ENCODE results near the gene B2M.
"Not testable (repeated sequence)": the region's sequence is repeated elsewhere in the genome, so short reads cannot be mapped to it uniquely, and the experiment has no call there.

Gene B2M

DNA sequence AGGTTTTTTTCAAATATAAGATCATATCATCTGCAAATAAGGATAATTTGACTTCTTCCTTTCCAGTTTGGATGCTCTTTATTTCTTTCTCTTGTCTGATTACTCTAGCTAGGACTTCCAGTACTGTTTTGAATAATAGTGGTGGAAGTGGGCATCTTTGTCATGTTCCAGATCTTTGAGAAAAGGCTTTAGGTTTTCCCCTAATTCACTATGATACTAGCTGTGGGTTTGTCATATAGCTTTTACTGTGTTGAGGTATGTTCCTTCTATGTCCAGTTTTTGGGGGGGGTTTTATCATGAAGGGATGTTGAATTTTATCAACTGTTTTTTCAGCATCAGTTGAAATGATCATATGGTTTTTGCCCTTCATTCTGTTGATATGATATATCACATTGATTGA, 10.6 kb upstream of the B2M start:
- not testable (repeated sequence) for DNase-seq

DNA sequence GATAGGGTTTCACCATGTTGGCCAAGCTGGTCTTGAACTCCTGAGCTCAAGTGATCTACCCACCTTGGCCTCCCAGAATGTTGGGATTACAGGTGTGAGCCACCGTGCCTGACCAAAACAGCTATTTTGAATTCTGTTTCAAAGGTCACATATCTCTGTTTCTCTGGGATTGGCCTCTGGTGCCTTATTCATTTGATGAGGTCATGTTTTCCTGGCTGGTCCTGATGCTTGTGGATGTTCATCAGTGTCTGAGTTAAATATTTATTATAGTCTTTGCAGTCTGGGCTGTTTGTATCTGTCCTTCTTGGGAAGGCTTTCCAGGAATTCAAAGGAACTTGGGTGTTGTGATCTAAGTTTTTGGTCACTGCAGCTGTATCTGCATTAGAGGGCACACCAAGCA, 5.3 kb upstream of the B2M start:
- no peak for DNase-seq

DNA sequence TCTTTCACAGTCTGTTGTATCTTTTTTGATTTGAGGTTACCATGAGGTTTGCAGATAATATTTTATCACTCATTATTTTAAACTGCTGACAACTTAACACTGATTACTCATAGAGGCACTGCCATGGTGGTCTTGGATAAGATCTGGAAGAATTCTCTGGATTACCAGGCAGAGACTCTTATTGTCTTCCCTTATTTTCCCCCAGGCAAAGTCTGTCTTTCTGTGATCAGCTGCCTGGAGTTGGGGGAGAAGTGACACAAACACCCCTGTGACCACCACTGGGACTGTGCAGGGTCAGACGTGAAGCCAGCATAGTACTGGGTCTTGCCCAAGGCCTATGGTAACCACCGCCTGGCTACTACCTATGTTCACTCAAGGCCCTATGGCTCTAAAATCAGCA, 4.9 kb upstream of the B2M start:
- DNase-seq, result no peak

DNA sequence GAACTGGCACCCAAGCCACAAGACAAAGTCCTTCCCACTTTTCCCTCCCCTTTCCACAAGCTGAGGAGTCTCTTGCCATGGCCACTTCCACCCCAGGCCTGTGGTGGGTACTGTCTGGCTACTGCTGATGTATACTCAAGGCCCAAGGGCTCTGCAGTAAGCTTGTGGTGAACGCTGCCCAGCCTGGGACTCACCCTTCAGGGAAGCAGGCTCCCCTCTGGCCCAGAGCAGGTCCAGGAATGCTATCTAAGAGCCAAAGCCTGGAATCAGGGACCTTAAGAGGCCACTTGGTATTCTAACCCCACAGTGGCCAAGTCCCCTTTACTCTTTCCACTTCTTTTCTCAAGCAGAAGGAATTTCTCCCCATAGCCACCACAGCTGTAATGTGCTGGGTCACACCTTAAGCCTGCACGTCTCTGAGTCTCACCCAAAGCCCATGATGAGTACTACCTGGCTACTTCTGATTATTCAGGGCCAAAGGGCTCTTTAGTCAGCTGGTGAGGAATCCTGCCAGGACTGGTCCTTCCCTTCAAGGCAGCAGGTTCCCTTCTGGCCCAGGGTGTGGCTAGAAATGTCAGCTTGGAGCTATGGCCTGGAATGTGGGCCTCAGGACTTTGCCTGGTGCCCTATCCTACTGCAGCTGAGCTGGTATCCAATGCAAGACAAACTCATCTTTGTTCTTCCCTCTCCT, 4.2 kb upstream of the B2M start:
- no peak for DNase-seq

DNA sequence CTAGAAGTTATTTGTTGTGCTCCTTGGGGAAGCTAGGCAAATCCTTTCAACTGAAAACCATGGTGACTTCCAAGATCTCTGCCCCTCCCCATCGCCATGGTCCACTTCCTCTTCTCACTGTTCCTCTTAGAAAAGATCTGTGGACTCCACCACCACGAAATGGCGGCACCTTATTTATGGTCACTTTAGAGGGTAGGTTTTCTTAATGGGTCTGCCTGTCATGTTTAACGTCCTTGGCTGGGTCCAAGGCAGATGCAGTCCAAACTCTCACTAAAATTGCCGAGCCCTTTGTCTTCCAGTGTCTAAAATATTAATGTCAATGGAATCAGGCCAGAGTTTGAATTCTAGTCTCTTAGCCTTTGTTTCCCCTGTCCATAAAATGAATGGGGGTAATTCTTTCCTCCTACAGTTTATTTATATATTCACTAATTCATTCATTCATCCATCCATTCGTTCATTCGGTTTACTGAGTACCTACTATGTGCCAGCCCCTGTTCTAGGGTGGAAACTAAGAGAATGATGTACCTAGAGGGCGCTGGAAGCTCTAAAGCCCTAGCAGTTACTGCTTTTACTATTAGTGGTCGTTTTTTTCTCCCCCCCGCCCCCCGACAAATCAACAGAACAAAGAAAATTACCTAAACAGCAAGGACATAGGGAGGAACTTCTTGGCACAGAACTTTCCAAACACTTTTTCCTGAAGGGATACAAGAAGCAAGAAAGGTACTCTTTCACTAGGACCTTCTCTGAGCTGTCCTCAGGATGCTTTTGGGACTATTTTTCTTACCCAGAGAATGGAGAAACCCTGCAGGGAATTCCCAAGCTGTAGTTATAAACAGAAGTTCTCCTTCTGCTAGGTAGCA, 851 bp upstream of the B2M start:
- DNase-seq, result no peak

DNA sequence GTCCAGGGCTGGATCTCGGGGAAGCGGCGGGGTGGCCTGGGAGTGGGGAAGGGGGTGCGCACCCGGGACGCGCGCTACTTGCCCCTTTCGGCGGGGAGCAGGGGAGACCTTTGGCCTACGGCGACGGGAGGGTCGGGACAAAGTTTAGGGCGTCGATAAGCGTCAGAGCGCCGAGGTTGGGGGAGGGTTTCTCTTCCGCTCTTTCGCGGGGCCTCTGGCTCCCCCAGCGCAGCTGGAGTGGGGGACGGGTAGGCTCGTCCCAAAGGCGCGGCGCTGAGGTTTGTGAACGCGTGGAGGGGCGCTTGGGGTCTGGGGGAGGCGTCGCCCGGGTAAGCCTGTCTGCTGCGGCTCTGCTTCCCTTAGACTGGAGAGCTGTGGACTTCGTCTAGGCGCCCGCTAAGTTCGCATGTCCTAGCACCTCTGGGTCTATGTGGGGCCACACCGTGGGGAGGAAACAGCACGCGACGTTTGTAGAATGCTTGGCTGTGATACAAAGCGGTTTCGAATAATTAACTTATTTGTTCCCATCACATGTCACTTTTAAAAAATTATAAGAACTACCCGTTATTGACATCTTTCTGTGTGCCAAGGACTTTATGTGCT, 527 bp downstream of the B2M start:
- DNase-seq, result peak; percentile 76

DNA sequence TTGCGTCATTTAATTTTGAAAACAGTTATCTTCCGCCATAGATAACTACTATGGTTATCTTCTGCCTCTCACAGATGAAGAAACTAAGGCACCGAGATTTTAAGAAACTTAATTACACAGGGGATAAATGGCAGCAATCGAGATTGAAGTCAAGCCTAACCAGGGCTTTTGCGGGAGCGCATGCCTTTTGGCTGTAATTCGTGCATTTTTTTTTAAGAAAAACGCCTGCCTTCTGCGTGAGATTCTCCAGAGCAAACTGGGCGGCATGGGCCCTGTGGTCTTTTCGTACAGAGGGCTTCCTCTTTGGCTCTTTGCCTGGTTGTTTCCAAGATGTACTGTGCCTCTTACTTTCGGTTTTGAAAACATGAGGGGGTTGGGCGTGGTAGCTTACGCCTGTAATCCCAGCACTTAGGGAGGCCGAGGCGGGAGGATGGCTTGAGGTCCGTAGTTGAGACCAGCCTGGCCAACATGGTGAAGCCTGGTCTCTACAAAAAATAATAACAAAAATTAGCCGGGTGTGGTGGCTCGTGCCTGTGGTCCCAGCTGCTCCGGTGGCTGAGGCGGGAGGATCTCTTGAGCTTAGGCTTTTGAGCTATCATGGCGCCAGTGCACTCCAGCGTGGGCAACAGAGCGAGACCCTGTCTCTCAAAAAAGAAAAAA, 1.2 kb downstream of the B2M start:
- peak; percentile 46 for DNase-seq

DNA sequence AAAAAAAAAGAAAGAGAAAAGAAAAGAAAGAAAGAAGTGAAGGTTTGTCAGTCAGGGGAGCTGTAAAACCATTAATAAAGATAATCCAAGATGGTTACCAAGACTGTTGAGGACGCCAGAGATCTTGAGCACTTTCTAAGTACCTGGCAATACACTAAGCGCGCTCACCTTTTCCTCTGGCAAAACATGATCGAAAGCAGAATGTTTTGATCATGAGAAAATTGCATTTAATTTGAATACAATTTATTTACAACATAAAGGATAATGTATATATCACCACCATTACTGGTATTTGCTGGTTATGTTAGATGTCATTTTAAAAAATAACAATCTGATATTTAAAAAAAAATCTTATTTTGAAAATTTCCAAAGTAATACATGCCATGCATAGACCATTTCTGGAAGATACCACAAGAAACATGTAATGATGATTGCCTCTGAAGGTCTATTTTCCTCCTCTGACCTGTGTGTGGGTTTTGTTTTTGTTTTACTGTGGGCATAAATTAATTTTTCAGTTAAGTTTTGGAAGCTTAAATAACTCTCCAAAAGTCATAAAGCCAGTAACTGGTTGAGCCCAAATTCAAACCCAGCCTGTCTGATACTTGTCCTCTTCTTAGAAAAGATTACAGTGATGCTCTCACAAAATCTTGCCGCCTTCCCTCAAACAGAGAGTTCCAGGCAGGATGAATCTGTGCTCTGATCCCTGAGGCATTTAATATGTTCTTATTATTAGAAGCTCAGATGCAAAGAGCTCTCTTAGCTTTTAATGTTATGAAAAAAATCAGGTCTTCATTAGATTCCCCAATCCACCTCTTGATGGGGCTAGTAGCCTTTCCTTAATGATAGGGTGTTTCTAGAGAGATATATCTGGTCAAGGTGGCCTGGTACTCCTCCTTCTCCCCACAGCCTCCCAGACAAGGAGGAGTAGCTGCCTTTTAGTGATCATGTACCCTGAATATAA, 2.0 kb downstream of the B2M start:
- DNase-seq, result no peak

DNA sequence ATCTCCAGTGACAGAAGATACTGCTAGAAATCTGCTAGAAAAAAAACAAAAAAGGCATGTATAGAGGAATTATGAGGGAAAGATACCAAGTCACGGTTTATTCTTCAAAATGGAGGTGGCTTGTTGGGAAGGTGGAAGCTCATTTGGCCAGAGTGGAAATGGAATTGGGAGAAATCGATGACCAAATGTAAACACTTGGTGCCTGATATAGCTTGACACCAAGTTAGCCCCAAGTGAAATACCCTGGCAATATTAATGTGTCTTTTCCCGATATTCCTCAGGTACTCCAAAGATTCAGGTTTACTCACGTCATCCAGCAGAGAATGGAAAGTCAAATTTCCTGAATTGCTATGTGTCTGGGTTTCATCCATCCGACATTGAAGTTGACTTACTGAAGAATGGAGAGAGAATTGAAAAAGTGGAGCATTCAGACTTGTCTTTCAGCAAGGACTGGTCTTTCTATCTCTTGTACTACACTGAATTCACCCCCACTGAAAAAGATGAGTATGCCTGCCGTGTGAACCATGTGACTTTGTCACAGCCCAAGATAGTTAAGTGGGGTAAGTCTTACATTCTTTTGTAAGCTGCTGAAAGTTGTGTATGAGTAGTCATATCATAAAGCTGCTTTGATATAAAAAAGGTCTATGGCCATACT, 4.0 kb downstream of the B2M start:
- DNase-seq, result no peak

DNA sequence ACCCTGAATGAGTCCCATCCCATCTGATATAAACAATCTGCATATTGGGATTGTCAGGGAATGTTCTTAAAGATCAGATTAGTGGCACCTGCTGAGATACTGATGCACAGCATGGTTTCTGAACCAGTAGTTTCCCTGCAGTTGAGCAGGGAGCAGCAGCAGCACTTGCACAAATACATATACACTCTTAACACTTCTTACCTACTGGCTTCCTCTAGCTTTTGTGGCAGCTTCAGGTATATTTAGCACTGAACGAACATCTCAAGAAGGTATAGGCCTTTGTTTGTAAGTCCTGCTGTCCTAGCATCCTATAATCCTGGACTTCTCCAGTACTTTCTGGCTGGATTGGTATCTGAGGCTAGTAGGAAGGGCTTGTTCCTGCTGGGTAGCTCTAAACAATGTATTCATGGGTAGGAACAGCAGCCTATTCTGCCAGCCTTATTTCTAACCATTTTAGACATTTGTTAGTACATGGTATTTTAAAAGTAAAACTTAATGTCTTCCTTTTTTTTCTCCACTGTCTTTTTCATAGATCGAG, 4.5 kb downstream of the B2M start:
- no peak for DNase-seq

DNA sequence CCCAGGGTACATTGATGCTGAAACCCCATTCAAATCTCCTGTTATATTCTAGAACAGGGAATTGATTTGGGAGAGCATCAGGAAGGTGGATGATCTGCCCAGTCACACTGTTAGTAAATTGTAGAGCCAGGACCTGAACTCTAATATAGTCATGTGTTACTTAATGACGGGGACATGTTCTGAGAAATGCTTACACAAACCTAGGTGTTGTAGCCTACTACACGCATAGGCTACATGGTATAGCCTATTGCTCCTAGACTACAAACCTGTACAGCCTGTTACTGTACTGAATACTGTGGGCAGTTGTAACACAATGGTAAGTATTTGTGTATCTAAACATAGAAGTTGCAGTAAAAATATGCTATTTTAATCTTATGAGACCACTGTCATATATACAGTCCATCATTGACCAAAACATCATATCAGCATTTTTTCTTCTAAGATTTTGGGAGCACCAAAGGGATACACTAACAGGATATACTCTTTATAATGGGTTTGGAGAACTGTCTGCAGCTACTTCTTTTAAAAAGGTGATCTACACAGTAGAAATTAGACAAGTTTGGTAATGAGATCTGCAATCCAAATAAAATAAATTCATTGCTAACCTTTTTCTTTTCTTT, 5.8 kb downstream of the B2M start:
- no peak for DNase-seq

DNA sequence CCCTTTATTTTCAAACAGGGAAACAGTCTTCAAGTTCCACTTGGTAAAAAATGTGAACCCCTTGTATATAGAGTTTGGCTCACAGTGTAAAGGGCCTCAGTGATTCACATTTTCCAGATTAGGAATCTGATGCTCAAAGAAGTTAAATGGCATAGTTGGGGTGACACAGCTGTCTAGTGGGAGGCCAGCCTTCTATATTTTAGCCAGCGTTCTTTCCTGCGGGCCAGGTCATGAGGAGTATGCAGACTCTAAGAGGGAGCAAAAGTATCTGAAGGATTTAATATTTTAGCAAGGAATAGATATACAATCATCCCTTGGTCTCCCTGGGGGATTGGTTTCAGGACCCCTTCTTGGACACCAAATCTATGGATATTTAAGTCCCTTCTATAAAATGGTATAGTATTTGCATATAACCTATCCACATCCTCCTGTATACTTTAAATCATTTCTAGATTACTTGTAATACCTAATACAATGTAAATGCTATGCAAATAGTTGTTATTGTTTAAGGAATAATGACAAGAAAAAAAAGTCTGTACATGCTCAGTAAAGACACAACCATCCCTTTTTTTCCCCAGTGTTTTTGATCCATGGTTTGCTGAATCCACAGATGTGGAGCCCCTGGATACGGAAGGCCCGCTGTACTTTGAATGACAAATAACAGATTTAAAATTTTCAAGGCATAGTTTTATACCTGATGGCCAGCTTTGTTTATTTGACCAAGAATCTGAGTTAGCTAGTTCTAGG, 7.0 kb downstream of the B2M start:
- no peak for DNase-seq

DNA sequence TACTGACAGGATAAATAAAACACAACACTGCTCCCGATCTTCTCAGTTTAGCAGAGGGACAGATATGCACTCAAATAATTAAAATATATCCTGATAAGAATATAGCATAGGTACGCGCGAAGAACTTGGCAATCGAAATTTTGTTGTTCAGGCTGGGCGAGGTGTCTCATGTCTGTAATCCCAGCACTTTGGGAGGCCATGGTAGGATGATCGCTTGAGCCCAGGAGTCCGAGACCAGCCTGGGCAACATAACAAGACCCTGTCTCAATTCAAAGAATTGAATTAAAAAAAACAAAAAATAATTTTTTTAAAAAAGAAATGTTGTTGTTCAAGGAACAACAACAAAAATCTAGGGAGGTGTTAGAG, 7.6 kb downstream of the B2M start:
- no peak for DNase-seq

DNA sequence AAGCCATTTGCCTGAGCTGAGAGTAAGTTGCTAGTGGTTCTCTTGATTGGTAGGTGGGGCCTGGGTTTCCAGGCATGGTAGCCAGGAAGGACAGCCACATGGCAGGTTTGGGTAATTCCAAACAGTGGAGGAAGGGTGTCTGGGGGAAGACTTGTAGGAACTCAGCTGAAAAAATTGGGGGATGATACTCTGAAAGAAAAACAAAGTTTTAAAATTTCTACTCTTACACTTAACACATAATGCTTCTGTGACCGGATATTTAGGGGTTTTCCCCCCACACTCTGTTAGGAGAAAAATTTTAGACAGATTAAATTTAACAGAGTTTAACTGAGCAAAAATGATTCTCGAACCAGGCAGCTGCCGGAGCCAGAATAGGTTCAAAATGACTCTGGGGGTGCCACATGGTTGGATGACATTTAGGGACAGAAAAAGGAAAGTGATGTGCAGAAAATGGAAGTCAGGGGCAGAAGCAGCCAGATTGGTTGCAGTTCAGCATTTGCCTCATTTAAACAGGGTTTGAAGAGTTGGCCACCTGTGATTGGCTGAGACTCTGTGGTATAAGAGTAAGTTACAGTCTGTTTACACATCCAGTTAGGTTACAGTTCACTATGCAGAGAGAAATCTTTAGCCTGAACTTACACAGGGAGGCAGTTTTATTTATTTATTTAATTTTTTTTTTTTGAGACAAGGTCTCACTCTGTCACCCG, 8.1 kb downstream of the B2M start:
- DNase-seq, result no peak

DNA sequence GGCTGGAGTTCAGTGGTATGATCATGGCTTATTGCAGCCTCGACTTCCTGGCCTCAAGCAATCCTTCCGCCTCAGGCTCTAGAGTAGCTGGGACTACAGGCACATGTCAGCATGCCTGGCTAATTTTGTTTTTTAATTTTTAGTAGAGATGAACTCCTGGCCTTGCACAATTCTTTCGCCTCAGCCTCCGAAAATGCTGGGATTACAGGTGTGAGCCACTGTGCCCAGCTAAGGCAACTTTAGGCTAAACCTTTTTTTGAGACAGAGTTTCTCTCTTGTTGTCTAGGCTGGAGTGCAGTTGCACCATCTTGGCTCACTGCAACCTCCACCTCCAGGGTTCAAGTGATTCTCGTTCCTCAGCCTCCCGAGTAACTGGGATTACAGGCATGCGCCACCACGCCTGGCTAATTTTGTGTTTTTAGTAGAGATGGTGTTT, 8.7 kb downstream of the B2M start:
- DNase-seq, result not testable (repeated sequence)

DNA sequence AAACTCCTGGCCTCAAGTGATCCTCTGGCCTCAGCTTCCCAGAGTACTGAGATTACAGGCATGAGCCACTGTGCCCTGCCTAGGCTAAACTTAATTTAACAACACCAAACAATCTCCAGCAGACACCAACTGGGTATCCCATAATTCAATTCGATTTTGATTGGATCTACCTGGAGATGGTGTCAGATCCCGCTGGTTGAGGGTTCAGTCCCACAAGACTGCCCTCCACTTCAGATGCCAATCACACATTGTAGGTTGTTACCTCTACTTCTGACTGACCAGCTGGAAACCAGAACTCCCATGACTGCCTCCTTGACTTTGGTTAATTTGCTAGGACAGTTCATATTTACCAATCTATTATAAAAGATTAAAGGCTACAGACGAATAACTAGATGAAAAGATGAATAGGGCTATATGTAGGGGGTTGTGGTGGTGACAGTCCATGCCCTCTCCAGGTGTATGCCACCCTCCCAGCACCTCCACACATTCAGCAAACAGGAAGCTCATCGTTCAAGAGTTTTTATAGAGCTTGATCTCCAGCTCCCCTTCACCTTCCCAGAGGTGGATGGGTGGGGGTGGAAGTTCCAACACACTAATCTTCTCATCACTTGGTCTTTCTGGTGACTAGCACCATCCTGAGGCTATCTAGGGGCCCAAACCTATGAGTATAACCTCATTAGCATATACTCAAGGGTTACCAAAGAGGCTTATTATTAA, 9.3 kb downstream of the B2M start:
- DNase-seq, result no peak

DNA sequence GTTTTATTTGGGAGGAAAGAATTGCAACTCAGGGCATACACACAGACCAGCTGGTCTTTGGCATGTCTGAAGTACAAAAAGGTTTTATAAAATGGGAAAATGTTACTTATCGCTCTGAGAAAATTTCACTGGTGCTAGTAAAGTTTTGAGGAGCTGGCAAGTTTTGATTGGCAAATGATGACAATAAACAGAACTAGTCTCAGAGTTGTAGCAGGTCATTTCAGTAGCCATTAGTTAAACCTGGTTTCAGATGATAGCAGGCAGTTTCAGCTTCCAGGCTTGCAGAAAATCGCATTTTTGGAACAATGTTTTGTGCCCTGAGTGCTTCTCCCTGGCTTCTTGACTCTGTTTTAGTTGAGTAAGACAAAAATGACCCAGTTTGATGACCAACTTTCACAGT, 10.7 kb downstream of the B2M start:
- DNase-seq, result no peak

DNA sequence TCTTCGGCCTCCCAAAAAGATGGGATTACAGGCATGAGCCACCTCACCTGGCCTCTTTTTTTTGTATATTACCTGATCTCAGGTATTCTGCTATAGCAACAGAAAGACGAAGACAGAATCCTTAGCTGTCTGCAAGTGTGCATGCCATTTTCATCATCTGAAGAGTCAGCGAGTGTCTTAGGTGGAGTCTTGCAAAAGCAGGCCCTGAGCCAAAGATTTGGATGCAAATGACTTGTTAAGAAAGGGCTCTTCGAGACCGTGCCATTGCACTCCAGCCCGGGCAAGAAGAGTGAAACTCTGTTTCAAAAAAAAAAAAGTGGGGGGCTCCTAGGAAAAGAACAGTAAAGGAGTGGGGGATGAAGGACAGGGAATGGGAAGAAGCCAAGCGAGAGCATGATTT, 14.8 kb downstream of the B2M start:
- no peak for DNase-seq

Data from eye (tissue), 1 donor.